ENCODE measurements around the gene TNK2.

The TNK2 gene

GRCh38 chr3:195891431-195892104 is 16.8 kb downstream of the TNK2 start:
- no peaks in the 10 kb centered on the region for H3K27me3 Mint-ChIP-seq (ENCODE audit: low read depth)
- no peak for DNase-seq (ENCODE audit: low spot score)
- H3K4me1 Mint-ChIP-seq (ENCODE audit: low read depth) = peaks cover 8% of the 10 kb centered on the region
- no peak overlapping the region for H3K4me3 Mint-ChIP-seq
- H3K27ac Mint-ChIP-seq = no peak overlapping the region
- H3K36me3 Mint-ChIP-seq (ENCODE audit: low read depth) = peaks cover 4% of the 10 kb centered on the region
- no peaks in the 10 kb centered on the region for H3K9me3 Mint-ChIP-seq

GRCh38 chr3:195889870-195890295 is 18.5 kb downstream of the TNK2 start:
- no peaks in the 10 kb centered on the region for H3K9me3 Mint-ChIP-seq
- DNase-seq (ENCODE audit: low spot score) = no peak
- peaks cover 7% of the 10 kb centered on the region for H3K4me1 Mint-ChIP-seq (ENCODE audit: low read depth)
- peaks cover 13% of the 10 kb centered on the region for H3K36me3 Mint-ChIP-seq (ENCODE audit: low read depth)
- no peaks in the 10 kb centered on the region for H3K27me3 Mint-ChIP-seq (ENCODE audit: low read depth)
- H3K4me3 Mint-ChIP-seq = no peak overlapping the region
- H3K27ac Mint-ChIP-seq = no peak overlapping the region

- H3K9me3 Mint-ChIP-seq = no peaks in the 10 kb centered on the region
- H3K36me3 Mint-ChIP-seq (ENCODE audit: low read depth) = peaks cover 13% of the 10 kb centered on the region
- DNase-seq (ENCODE audit: low spot score) = no peak
- H3K4me3 Mint-ChIP-seq = no peak overlapping the region
- H3K4me1 Mint-ChIP-seq (ENCODE audit: low read depth) = peaks cover 2% of the 10 kb centered on the region
- no peaks in the 10 kb centered on the region for H3K27me3 Mint-ChIP-seq (ENCODE audit: low read depth)
- H3K27ac Mint-ChIP-seq = no peak overlapping the region
Observed at GRCh38 chr3:195888981-195889869, 19.1 kb downstream of the TNK2 start.

GRCh38 chr3:195888311-195888761 is 20.0 kb downstream of the TNK2 start:
- no peak for DNase-seq (ENCODE audit: low spot score)
- H3K36me3 Mint-ChIP-seq (ENCODE audit: low read depth) = peaks cover 18% of the 10 kb centered on the region
- H3K4me3 Mint-ChIP-seq = no peak overlapping the region
- H3K9me3 Mint-ChIP-seq = no peaks in the 10 kb centered on the region
- H3K4me1 Mint-ChIP-seq (ENCODE audit: low read depth) = peaks cover 2% of the 10 kb centered on the region
- H3K27ac Mint-ChIP-seq = no peak overlapping the region
- no peaks in the 10 kb centered on the region for H3K27me3 Mint-ChIP-seq (ENCODE audit: low read depth)

- Mint-ChIP-seq H3K36me3 (ENCODE audit: low read depth) (peaks cover 19% of the 10 kb centered on the region), H3K4me1 (ENCODE audit: low read depth) (peaks cover 2% of the 10 kb centered on the region), H3K27ac (no peak overlapping the region), H3K9me3 (no peaks in the 10 kb centered on the region), H3K4me3 (no peak overlapping the region), H3K27me3 (ENCODE audit: low read depth) (no peaks in the 10 kb centered on the region)
- no peak for DNase-seq (ENCODE audit: low spot score)
Observed at GRCh38 chr3:195887670-195888069, 20.7 kb downstream of the TNK2 start.

GRCh38 chr3:195886181-195887141 is 21.9 kb downstream of the TNK2 start:
- H3K9me3 Mint-ChIP-seq = no peaks in the 10 kb centered on the region
- H3K36me3 Mint-ChIP-seq (ENCODE audit: low read depth) = peaks cover 19% of the 10 kb centered on the region
- no peak overlapping the region for H3K4me3 Mint-ChIP-seq
- DNase-seq (ENCODE audit: low spot score) = no peak
- no peak overlapping the region for H3K27ac Mint-ChIP-seq
- H3K27me3 Mint-ChIP-seq (ENCODE audit: low read depth) = no peaks in the 10 kb centered on the region
- H3K4me1 Mint-ChIP-seq (ENCODE audit: low read depth) = peaks cover 2% of the 10 kb centered on the region

GRCh38 chr3:195885036-195885891 is 23.1 kb downstream of the TNK2 start:
- no peaks in the 10 kb centered on the region for H3K27me3 Mint-ChIP-seq (ENCODE audit: low read depth)
- peaks cover 2% of the 10 kb centered on the region for H3K4me1 Mint-ChIP-seq (ENCODE audit: low read depth)
- no peaks in the 10 kb centered on the region for H3K9me3 Mint-ChIP-seq
- no peak for DNase-seq (ENCODE audit: low spot score)
- H3K4me3 Mint-ChIP-seq = no peak overlapping the region
- peaks cover 19% of the 10 kb centered on the region for H3K36me3 Mint-ChIP-seq (ENCODE audit: low read depth)
- peak overlapping the region; percentile 36 for H3K27ac Mint-ChIP-seq

GRCh38 chr3:195884691-195885035 is 23.7 kb downstream of the TNK2 start:
- DNase-seq (ENCODE audit: low spot score) = no peak
- no peaks in the 10 kb centered on the region for H3K27me3 Mint-ChIP-seq (ENCODE audit: low read depth)
- H3K27ac Mint-ChIP-seq = no peak overlapping the region
- no peak overlapping the region for H3K4me3 Mint-ChIP-seq
- no peaks in the 10 kb centered on the region for H3K9me3 Mint-ChIP-seq
- peaks cover 2% of the 10 kb centered on the region for H3K4me1 Mint-ChIP-seq (ENCODE audit: low read depth)
- H3K36me3 Mint-ChIP-seq (ENCODE audit: low read depth) = peaks cover 21% of the 10 kb centered on the region

- Mint-ChIP-seq H3K36me3 (ENCODE audit: low read depth) (peaks cover 26% of the 10 kb centered on the region), H3K4me3 (no peak overlapping the region), H3K27ac (no peak overlapping the region), H3K9me3 (no peaks in the 10 kb centered on the region), H3K4me1 (ENCODE audit: low read depth) (peaks cover 2% of the 10 kb centered on the region), H3K27me3 (ENCODE audit: low read depth) (no peaks in the 10 kb centered on the region)
- DNase-seq (ENCODE audit: low spot score) = no peak
Observed at GRCh38 chr3:195883801-195884200, 24.6 kb downstream of the TNK2 start.

GRCh38 chr3:195883160-195883559 is 25.2 kb downstream of the TNK2 start:
- no peak overlapping the region for H3K4me3 Mint-ChIP-seq
- H3K36me3 Mint-ChIP-seq (ENCODE audit: low read depth) = peaks cover 26% of the 10 kb centered on the region
- H3K4me1 Mint-ChIP-seq (ENCODE audit: low read depth) = peaks cover 2% of the 10 kb centered on the region
- no peak for DNase-seq (ENCODE audit: low spot score)
- no peaks in the 10 kb centered on the region for H3K9me3 Mint-ChIP-seq
- no peaks in the 10 kb centered on the region for H3K27me3 Mint-ChIP-seq (ENCODE audit: low read depth)
- H3K27ac Mint-ChIP-seq = no peak overlapping the region

GRCh38 chr3:195882002-195882441 is 26.3 kb downstream of the TNK2 start:
- DNase-seq (ENCODE audit: low spot score) = no peak
- no peak overlapping the region for H3K27ac Mint-ChIP-seq
- H3K4me1 Mint-ChIP-seq (ENCODE audit: low read depth) = peaks cover 3% of the 10 kb centered on the region
- H3K36me3 Mint-ChIP-seq (ENCODE audit: low read depth) = peaks cover 26% of the 10 kb centered on the region
- H3K27me3 Mint-ChIP-seq (ENCODE audit: low read depth) = no peaks in the 10 kb centered on the region
- no peak overlapping the region for H3K4me3 Mint-ChIP-seq
- no peaks in the 10 kb centered on the region for H3K9me3 Mint-ChIP-seq

GRCh38 chr3:195881276-195881988 is 26.9 kb downstream of the TNK2 start:
- no peak for DNase-seq (ENCODE audit: low spot score)
- Mint-ChIP-seq H3K27ac (no peak overlapping the region), H3K9me3 (no peaks in the 10 kb centered on the region), H3K36me3 (ENCODE audit: low read depth) (peaks cover 26% of the 10 kb centered on the region), H3K27me3 (ENCODE audit: low read depth) (no peaks in the 10 kb centered on the region), H3K4me1 (ENCODE audit: low read depth) (peaks cover 4% of the 10 kb centered on the region), H3K4me3 (no peak overlapping the region)

Data from T-helper 2 cell treated with Interferon-gamma antibody and Interleukin-4, amounts not matched to agents 5 μg/mL and 100 μg/mL, for 36 hours (primary cell).